H9 (cell line): Measurements from ENCODE around the gene KIAA0825. TPM values are rescaled to one million over a fixed set of nuclear protein-coding genes. Genes with fewer than 3 reads are reported as not detected.

ENCODE experiments used
- DNase-seq: peaks from one replicate; pipeline ENCODE4 v3.0.0-alpha.2; 2017
- H2AFZ ChIP-seq: one replicate; pipeline ENCODE4 v1.6.1; 2013; ENCODE audit warnings: mild to moderate bottlenecking, low read length, control low read depth, moderate library complexity
- H2AK5ac ChIP-seq: 2 replicates; pipeline ENCODE4 v1.6.1; 2013; ENCODE audit warnings: low read length, control low read depth, mixed read lengths; ENCODE audit not compliant: insufficient read length
- H2BK120ac ChIP-seq: one replicate; pipeline ENCODE4 v1.6.1; 2013; ENCODE audit warnings: low read depth, mild to moderate bottlenecking, low read length, control low read depth, inconsistent platforms; ENCODE audit not compliant: poor library complexity, severe bottlenecking
- H2BK12ac ChIP-seq: 2 replicates; pipeline ENCODE4 v1.6.1; 2013; ENCODE audit warnings: low read length, control low read depth, mixed read lengths, low read depth; ENCODE audit not compliant: insufficient read length
- H2BK15ac ChIP-seq: 2 replicates; pipeline ENCODE4 v1.6.1; 2013; ENCODE audit warnings: low read depth, low read length, control low read depth
- H2BK20ac ChIP-seq: one replicate; pipeline ENCODE4 v1.6.1; 2013; ENCODE audit warnings: low read depth, mild to moderate bottlenecking, low read length, control low read depth, inconsistent platforms; ENCODE audit not compliant: poor library complexity, severe bottlenecking
- H2BK5ac ChIP-seq: 2 replicates; pipeline ENCODE4 v1.6.1; 2013; ENCODE audit warnings: low read length, control low read depth, mixed read lengths; ENCODE audit not compliant: insufficient read length
- H3K14ac ChIP-seq: 2 replicates; pipeline ENCODE4 v1.6.1; 2013; ENCODE audit warnings: low read length, control low read depth; ENCODE audit not compliant: insufficient read depth
- H3K18ac ChIP-seq: 2 replicates; pipeline ENCODE4 v1.6.1; 2013; ENCODE audit warnings: low read depth, mild to moderate bottlenecking, mixed read lengths, low read length, control low read depth; ENCODE audit not compliant: insufficient read length
- H3K23ac ChIP-seq: 2 replicates; pipeline ENCODE4 v1.6.1; 2013; ENCODE audit warnings: low read length, control low read depth, mixed read lengths, low read depth; ENCODE audit not compliant: insufficient read length
- H3K23me2 ChIP-seq: 2 replicates; pipeline ENCODE4 v1.6.1; 2013; ENCODE audit warnings: low read depth, mild to moderate bottlenecking, mixed read lengths, low read length, control low read depth; ENCODE audit not compliant: insufficient read length, poor library complexity, severe bottlenecking
- H3K27ac ChIP-seq: 2 replicates; pipeline ENCODE4 v1.5.1; 2013; ENCODE audit warnings: low read length, control low read depth, mixed read lengths, low read depth; ENCODE audit not compliant: insufficient read length
- H3K27me3 ChIP-seq: 2 replicates; pipeline ENCODE4 v1.6.1; 2013; ENCODE audit warnings: low read length, control low read depth, inconsistent platforms; ENCODE audit not compliant: insufficient read depth
- H3K4ac ChIP-seq: 2 replicates; pipeline ENCODE4 v1.6.1; 2013; ENCODE audit warnings: low read depth, mild to moderate bottlenecking, control low read depth, inconsistent platforms, low read length, moderate library complexity
- H3K4me1 ChIP-seq: 2 replicates; pipeline ENCODE4 v1.6.1; 2013; ENCODE audit warnings: low read length, control low read depth, inconsistent platforms; ENCODE audit not compliant: insufficient read depth
- H3K4me2 ChIP-seq: 2 replicates; pipeline ENCODE4 v1.6.1; 2013; ENCODE audit warnings: low read length, control low read depth, mixed read lengths; ENCODE audit not compliant: insufficient read length, insufficient read depth
- H3K56ac ChIP-seq: 2 replicates; pipeline ENCODE4 v1.6.1; 2013; ENCODE audit warnings: low read depth, mild to moderate bottlenecking, mixed read lengths, low read length, control low read depth; ENCODE audit not compliant: insufficient read length
- H3K79me1 ChIP-seq: 2 replicates; pipeline ENCODE4 v1.6.1; 2013; ENCODE audit warnings: low read depth, mild to moderate bottlenecking, moderate library complexity, low read length, control low read depth, inconsistent platforms; ENCODE audit not compliant: insufficient read depth, poor library complexity, severe bottlenecking
- H3K79me2 ChIP-seq: 2 replicates; pipeline ENCODE4 v1.6.1; 2013; ENCODE audit warnings: low read length, control low read depth, inconsistent platforms; ENCODE audit not compliant: insufficient read depth
- H3K9ac ChIP-seq: 2 replicates; pipeline ENCODE4 v1.6.1; 2013; ENCODE audit warnings: low read length, control low read depth, mixed read lengths; ENCODE audit not compliant: insufficient read length; ENCODE audit errors: extremely low read depth
- H3K9me3 ChIP-seq: one replicate; pipeline ENCODE4 v1.6.1; 2013; ENCODE audit warnings: low read depth, low read length, inconsistent platforms; ENCODE audit not compliant: control insufficient read depth
- H3T11ph ChIP-seq: one replicate; pipeline ENCODE4 v1.6.1; 2013; ENCODE audit warnings: mild to moderate bottlenecking, low read length, control low read depth, inconsistent platforms
- H4K20me1 ChIP-seq: one replicate; pipeline ENCODE4 v1.6.1; 2013; ENCODE audit not compliant: control insufficient read depth, insufficient read length, insufficient read depth
- H4K5ac ChIP-seq: 2 replicates; pipeline ENCODE4 v1.6.1; 2013; ENCODE audit warnings: low read depth, mild to moderate bottlenecking, mixed read lengths, low read length, control low read depth; ENCODE audit not compliant: insufficient read length
- H4K8ac ChIP-seq: replicated peaks from 2 replicates; pipeline ENCODE4 v1.6.1; 2013; ENCODE audit warnings: low read length, control low read depth, mixed read lengths, low read depth; ENCODE audit not compliant: insufficient read length
- H4K91ac ChIP-seq: 2 replicates; pipeline ENCODE4 v1.6.1; 2013; ENCODE audit warnings: low read depth, mild to moderate bottlenecking, moderate library complexity, mixed read lengths, low read length, control low read depth; ENCODE audit not compliant: insufficient read length
- H3K27ac Mint-ChIP-seq, 3 experiments: 2 replicates in 2 of 3; 3 replicates in 1 of 3; pipeline ENCODE4 v1.8.0; 2020 to 2021; ENCODE audit warnings: mixed read lengths in 3 of 3, mild to moderate bottlenecking in 1 of 3, moderate library complexity in 1 of 3
- H3K27me3 Mint-ChIP-seq: 2 replicates; pipeline ENCODE4 v1.8.0; 2021; ENCODE audit warnings: low read depth, mild to moderate bottlenecking, moderate library complexity, mixed read lengths
- H3K36me3 Mint-ChIP-seq, 3 experiments: 2 replicates in 2 of 3; 3 replicates in 1 of 3; pipeline ENCODE4 v1.8.0; 2020 to 2021; ENCODE audit warnings: low read depth in 3 of 3, mixed read lengths in 3 of 3; ENCODE audit not compliant: insufficient read depth in 1 of 3
- H3K4me1 Mint-ChIP-seq, 2 experiments: 2 replicates each; pipeline ENCODE4 v1.8.0; 2020; ENCODE audit warnings: mixed read lengths in 2 of 2
- H3K4me3 Mint-ChIP-seq, 2 experiments: 2 replicates in 1 of 2; 3 replicates in 1 of 2; pipeline ENCODE4 v1.8.0; 2020 to 2021; ENCODE audit warnings: mild to moderate bottlenecking in 2 of 2, mixed read lengths in 2 of 2, moderate library complexity in 1 of 2
- H3K9me3 Mint-ChIP-seq, 2 experiments: 2 replicates in 1 of 2; 3 replicates in 1 of 2; pipeline ENCODE4 v1.8.0; 2020; ENCODE audit warnings: mild to moderate bottlenecking in 2 of 2, mixed read lengths in 2 of 2, moderate library complexity in 1 of 2
- WGBS: extraction: QIAGEN DNeasy Blood & Tissue Kit; methylation state at CpG from one replicate; pipeline ENCODE4 v1.1.7; 2013; ENCODE audit warnings: missing lambda C conversion rate, low lambda C conversion rate, mixed read lengths; ENCODE audit not compliant: insufficient read length; ENCODE audit errors: extremely low coverage; 5-methylcytosine and 5-hydroxymethylcytosine counted together
- total RNA-seq: library from RNA; stranded (reverse); gene quantifications from 2 replicates; pipeline ENCODE4 v1.2.1, GENCODE V29; 2021
- TF ChIP-seq, protein P1 (sequence below): fragments of 200-600 bp; sonication (generic); conservative IDR thresholded peaks from 3 replicates; pipeline ENCODE4 v1.8.0; 2021; ENCODE audit warnings: antibody characterized with exemption, mild to moderate bottlenecking

KIAA0825 gene
- total RNA-seq, 1 experiment from 2014 or later, result 1.8 TPM

DNA sequence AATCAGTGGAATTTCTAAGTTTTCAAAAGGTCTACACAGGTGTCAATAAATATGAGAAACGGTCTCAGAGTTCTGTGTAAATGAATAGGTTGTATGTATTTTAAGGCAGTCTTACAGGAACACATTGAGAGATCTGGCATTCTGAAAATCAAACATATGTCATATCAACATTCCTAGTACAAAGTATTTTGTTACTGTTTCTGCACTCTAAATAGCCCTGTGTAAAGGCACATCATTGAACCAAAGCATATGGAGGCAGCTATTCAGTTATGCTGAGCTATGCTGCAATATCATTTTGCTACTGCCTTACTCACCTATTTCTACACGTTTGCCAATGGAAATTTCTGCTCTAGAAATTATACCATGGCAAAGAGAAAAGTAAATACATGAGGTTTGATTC, 379.1 kb downstream of the KIAA0825 start:
- no peak overlapping the region for H4K91ac ChIP-seq
- peaks cover 16% of the 10 kb centered on the region for H3K9me3 ChIP-seq
- H2BK15ac ChIP-seq, result no peak overlapping the region
- no peak overlapping the region for H2BK120ac ChIP-seq
- no peaks in the 10 kb centered on the region; the same call in 1 of the 2 replicates for H3K79me2 ChIP-seq
- no peak overlapping the region for H3K4me2 ChIP-seq
- no peak overlapping the region for H3K27ac ChIP-seq
- no peaks in the 10 kb centered on the region for H3K23me2 ChIP-seq
- H3K9me3 Mint-ChIP-seq, result peaks cover 18 to 24% of the 10 kb centered on the region in 2 experiments
- H2BK20ac ChIP-seq, result no peak overlapping the region
- H3K4ac ChIP-seq, result no peak overlapping the region
- no peak overlapping the region for H4K5ac ChIP-seq
- H2BK12ac ChIP-seq, result no peak overlapping the region
- no peak overlapping the region for H2BK5ac ChIP-seq
- no peak overlapping the region for H3T11ph ChIP-seq
- H3K79me1 ChIP-seq, result no peaks in the 10 kb centered on the region
- H3K56ac ChIP-seq, result no peak overlapping the region
- H3K14ac ChIP-seq, result no peak overlapping the region
- no peaks in the 10 kb centered on the region for H3K27me3 ChIP-seq
- TF ChIP-seq, protein P1, sequence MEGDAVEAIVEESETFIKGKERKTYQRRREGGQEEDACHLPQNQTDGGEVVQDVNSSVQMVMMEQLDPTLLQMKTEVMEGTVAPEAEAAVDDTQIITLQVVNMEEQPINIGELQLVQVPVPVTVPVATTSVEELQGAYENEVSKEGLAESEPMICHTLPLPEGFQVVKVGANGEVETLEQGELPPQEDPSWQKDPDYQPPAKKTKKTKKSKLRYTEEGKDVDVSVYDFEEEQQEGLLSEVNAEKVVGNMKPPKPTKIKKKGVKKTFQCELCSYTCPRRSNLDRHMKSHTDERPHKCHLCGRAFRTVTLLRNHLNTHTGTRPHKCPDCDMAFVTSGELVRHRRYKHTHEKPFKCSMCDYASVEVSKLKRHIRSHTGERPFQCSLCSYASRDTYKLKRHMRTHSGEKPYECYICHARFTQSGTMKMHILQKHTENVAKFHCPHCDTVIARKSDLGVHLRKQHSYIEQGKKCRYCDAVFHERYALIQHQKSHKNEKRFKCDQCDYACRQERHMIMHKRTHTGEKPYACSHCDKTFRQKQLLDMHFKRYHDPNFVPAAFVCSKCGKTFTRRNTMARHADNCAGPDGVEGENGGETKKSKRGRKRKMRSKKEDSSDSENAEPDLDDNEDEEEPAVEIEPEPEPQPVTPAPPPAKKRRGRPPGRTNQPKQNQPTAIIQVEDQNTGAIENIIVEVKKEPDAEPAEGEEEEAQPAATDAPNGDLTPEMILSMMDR, result no peak
- H3K9ac ChIP-seq, result no peak overlapping the region
- no peak overlapping the region for H2AFZ ChIP-seq
- H3K36me3 Mint-ChIP-seq, result peaks cover 21 to 39% (median 34%) of the 10 kb centered on the region in 3 experiments
- WGBS, result no CpG with 5 or more reads among the region's 2 CpGs
- H3K23ac ChIP-seq, result no peak overlapping the region
- no peak overlapping the region for H3K4me3 Mint-ChIP-seq
- H4K8ac ChIP-seq, result no peak overlapping the region
- DNase-seq, result no peak
- no peak overlapping the region for H3K18ac ChIP-seq
- H3K27me3 Mint-ChIP-seq, result no peaks in the 10 kb centered on the region
- no peak overlapping the region for H2AK5ac ChIP-seq
- H3K4me1 ChIP-seq, result peaks cover 5% of the 10 kb centered on the region; the same call in 1 of the 2 replicates
- no peaks in the 10 kb centered on the region for H4K20me1 ChIP-seq
- H3K27ac Mint-ChIP-seq, result no peak overlapping the region
- peaks cover 17 to 26% of the 10 kb centered on the region in 2 experiments for H3K4me1 Mint-ChIP-seq
